GM12892 (cell line): Measurements from ENCODE around the gene SIX2.

Experiments
- POLR2A ChIP-seq: IDR thresholded peaks from 2 replicates; pipeline ENCODE4 v1.6.1; 2011; ENCODE audit warnings: low read depth, low read length, control low read depth
- POLR2AphosphoS5 ChIP-seq: IDR thresholded peaks from 2 replicates; pipeline ENCODE4 v1.6.1; 2011; ENCODE audit warnings: low read depth, low read length, control low read depth
- TAF1 ChIP-seq: IDR thresholded peaks from 2 replicates; pipeline ENCODE4 v1.6.1; 2011; ENCODE audit warnings: low read depth, mild to moderate bottlenecking, control low read depth, low read length, borderline replicate concordance

GRCh38 chr2:45045706-45046105 lies 36.5 kb upstream of the SIX2 start:
- TF ChIP-seq POLR2A (no peak), POLR2AphosphoS5 (no peak), TAF1 (no peak)
